Astrocyte (in vitro differentiated cells and primary cell): ENCODE data around the gene ATRIP. TPM values are rescaled to one million over a fixed set of nuclear protein-coding genes. Genes with fewer than 3 reads are reported as not detected.

Source experiments
- DNase-seq: peaks from one replicate; pipeline ENCODE4 v3.0.0-alpha.2; 2010; ENCODE audit warnings: low read depth
- FAIRE-seq: peaks from 2 replicates; lab custom pipeline; 2011; peaks lifted over from hg19 to GRCh38; lab: Jason Lieb, UNC
- H2AFZ ChIP-seq: 2 replicates; pipeline ENCODE4 v1.6.0; 2012; ENCODE audit warnings: low read depth, low read length, inconsistent platforms
- H3K27ac ChIP-seq: 2 replicates; pipeline ENCODE4 v1.5.1; 2011; ENCODE audit warnings: low read depth, low read length, inconsistent platforms
- H3K27me3 ChIP-seq: 2 replicates; pipeline ENCODE4 v1.6.0; 2011; ENCODE audit warnings: low read length, inconsistent platforms; ENCODE audit not compliant: insufficient read depth
- H3K36me3 ChIP-seq: 2 replicates; pipeline ENCODE4 v1.5.1; 2011; ENCODE audit warnings: low read length, inconsistent platforms; ENCODE audit not compliant: insufficient read depth
- H3K4me1 ChIP-seq: 2 replicates; pipeline ENCODE4 v1.5.1; 2011; ENCODE audit warnings: low read length, inconsistent platforms; ENCODE audit not compliant: insufficient read depth
- H3K4me2 ChIP-seq: 2 replicates; pipeline ENCODE4 v1.6.0; 2012; ENCODE audit warnings: low read length, inconsistent platforms
- H3K4me3 ChIP-seq: 2 replicates; pipeline ENCODE4 v1.5.1; 2011; ENCODE audit warnings: low read depth, mild to moderate bottlenecking, low read length, inconsistent platforms; ENCODE audit not compliant: insufficient read depth
- H3K79me2 ChIP-seq: 2 replicates; pipeline ENCODE4 v1.6.0; 2012; ENCODE audit warnings: mild to moderate bottlenecking, low read length, inconsistent platforms; ENCODE audit not compliant: insufficient read depth
- H3K9ac ChIP-seq: 2 replicates; pipeline ENCODE4 v1.6.0; 2012; ENCODE audit warnings: mild to moderate bottlenecking, low read length, inconsistent platforms
- H3K9me3 ChIP-seq: 2 replicates; pipeline ENCODE4 v1.5.1; 2012; ENCODE audit warnings: low read depth, mild to moderate bottlenecking, low read length, inconsistent platforms; ENCODE audit not compliant: insufficient read depth
- H4K20me1 ChIP-seq: 2 replicates; pipeline ENCODE4 v1.6.0; 2012; ENCODE audit warnings: low read length, inconsistent platforms; ENCODE audit not compliant: insufficient read depth
- H3K27ac Mint-ChIP-seq: one replicate; pipeline ENCODE4 v1.8.0; 2021; ENCODE audit warnings: mild to moderate bottlenecking, mixed read lengths; ENCODE audit not compliant: unreplicated experiment
- H3K27me3 Mint-ChIP-seq: one replicate; pipeline ENCODE4 v1.8.0; 2021; ENCODE audit warnings: low read depth, mixed read lengths; ENCODE audit not compliant: unreplicated experiment
- H3K36me3 Mint-ChIP-seq: one replicate; pipeline ENCODE4 v1.8.0; 2021; ENCODE audit warnings: low read depth, mixed read lengths; ENCODE audit not compliant: unreplicated experiment
- H3K4me1 Mint-ChIP-seq: one replicate; pipeline ENCODE4 v1.8.0; 2021; ENCODE audit warnings: low read depth, mixed read lengths; ENCODE audit not compliant: unreplicated experiment
- H3K4me3 Mint-ChIP-seq: one replicate; pipeline ENCODE4 v1.8.0; 2021; ENCODE audit warnings: mild to moderate bottlenecking, moderate library complexity, mixed read lengths; ENCODE audit not compliant: unreplicated experiment
- H3K9me3 Mint-ChIP-seq: one replicate; pipeline ENCODE4 v1.8.0; 2021; ENCODE audit warnings: mild to moderate bottlenecking, mixed read lengths; ENCODE audit not compliant: unreplicated experiment
- CTCF ChIP-seq: IDR thresholded peaks from 2 replicates; pipeline ENCODE4 v1.5.1; 2011; ENCODE audit warnings: low read depth, mild to moderate bottlenecking, inconsistent platforms, low read length, moderate library complexity; ENCODE audit not compliant: insufficient read depth
- EZH2 ChIP-seq: IDR thresholded peaks from 2 replicates; pipeline ENCODE4 v1.6.1; 2012; ENCODE audit warnings: mild to moderate bottlenecking, low read length, inconsistent platforms; ENCODE audit not compliant: insufficient read depth
- total RNA-seq: library from RNA; stranded (reverse); gene quantifications from 2 replicates; pipeline ENCODE4 v1.2.1, GENCODE V29; 2021

ATRIP gene
- total RNA-seq, 1 donor from 2014 or later, result 6.2 TPM

GRCh38 chr3:48398701-48399386 is 47.7 kb upstream of the ATRIP start:
- DNase-seq (no peak), FAIRE-seq (no peak)
- no peaks in the 10 kb centered on the region for H3K9me3 Mint-ChIP-seq
- peaks cover 8% of the 10 kb centered on the region for H3K4me1 ChIP-seq
- H3K36me3 ChIP-seq, result no peaks in the 10 kb centered on the region
- H3K9ac ChIP-seq, result no peak overlapping the region
- peaks cover 8% of the 10 kb centered on the region for H3K4me1 Mint-ChIP-seq
- no peak overlapping the region for H3K27ac Mint-ChIP-seq
- H3K4me3 ChIP-seq, result no peak overlapping the region
- TF ChIP-seq EZH2 (no peak), CTCF (no peak)
- no peaks in the 10 kb centered on the region for H3K9me3 ChIP-seq
- H2AFZ ChIP-seq, result no peak overlapping the region
- peaks cover 7% of the 10 kb centered on the region for H3K27me3 ChIP-seq
- H3K4me2 ChIP-seq, result no peak overlapping the region
- no peaks in the 10 kb centered on the region for H4K20me1 ChIP-seq
- peaks cover 13% of the 10 kb centered on the region for H3K27me3 Mint-ChIP-seq
- H3K36me3 Mint-ChIP-seq, result peaks cover 6% of the 10 kb centered on the region
- no peak overlapping the region for H3K27ac ChIP-seq
- H3K4me3 Mint-ChIP-seq, result no peak overlapping the region
- no peaks in the 10 kb centered on the region for H3K79me2 ChIP-seq

- H3K27ac Mint-ChIP-seq, result no peak overlapping the region
Measured at GRCh38 chr3:48399387-48400172, 47.0 kb upstream of the ATRIP start.

More at GRCh38 chr3:48399387-48400172, 47.0 kb upstream of the ATRIP start:
- H3K4me3 ChIP-seq, result no peak overlapping the region
- H3K4me1 ChIP-seq, result peaks cover 8% of the 10 kb centered on the region
- no peak overlapping the region for H3K4me2 ChIP-seq
- Mint-ChIP-seq H3K27me3 (peaks cover 10% of the 10 kb centered on the region), H3K4me3 (no peak overlapping the region), H3K36me3 (peaks cover 10% of the 10 kb centered on the region), H3K9me3 (no peaks in the 10 kb centered on the region), H3K4me1 (peaks cover 8% of the 10 kb centered on the region)
- DNase-seq (no peak), FAIRE-seq (no peak)
- no peak overlapping the region for H2AFZ ChIP-seq
- H3K79me2 ChIP-seq, result no peaks in the 10 kb centered on the region
- H3K27me3 ChIP-seq, result peaks cover 6% of the 10 kb centered on the region
- no peak overlapping the region for H3K27ac ChIP-seq
- H3K36me3 ChIP-seq, result no peaks in the 10 kb centered on the region
- no peaks in the 10 kb centered on the region for H3K9me3 ChIP-seq
- no peak for TF ChIP-seq CTCF
- no peak for TF ChIP-seq EZH2
- no peaks in the 10 kb centered on the region for H4K20me1 ChIP-seq
- no peak overlapping the region for H3K9ac ChIP-seq
